NCI-H1417 treated with DMSO at 0.1 percent for 48 hours (cell line): ENCODE data around the gene DMRT3.

Source experiments
- DNase-seq: peaks from one replicate; lab custom pipeline; 2025; lab: John Stamatoyannopoulos, UW

DMRT3 gene, protein sequence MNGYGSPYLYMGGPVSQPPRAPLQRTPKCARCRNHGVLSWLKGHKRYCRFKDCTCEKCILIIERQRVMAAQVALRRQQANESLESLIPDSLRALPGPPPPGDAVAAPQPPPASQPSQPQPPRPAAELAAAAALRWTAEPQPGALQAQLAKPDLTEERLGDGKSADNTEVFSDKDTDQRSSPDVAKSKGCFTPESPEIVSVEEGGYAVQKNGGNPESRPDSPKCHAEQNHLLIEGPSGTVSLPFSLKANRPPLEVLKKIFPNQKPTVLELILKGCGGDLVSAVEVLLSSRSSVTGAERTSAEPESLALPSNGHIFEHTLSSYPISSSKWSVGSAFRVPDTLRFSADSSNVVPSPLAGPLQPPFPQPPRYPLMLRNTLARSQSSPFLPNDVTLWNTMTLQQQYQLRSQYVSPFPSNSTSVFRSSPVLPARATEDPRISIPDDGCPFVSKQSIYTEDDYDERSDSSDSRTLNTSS

DNA sequence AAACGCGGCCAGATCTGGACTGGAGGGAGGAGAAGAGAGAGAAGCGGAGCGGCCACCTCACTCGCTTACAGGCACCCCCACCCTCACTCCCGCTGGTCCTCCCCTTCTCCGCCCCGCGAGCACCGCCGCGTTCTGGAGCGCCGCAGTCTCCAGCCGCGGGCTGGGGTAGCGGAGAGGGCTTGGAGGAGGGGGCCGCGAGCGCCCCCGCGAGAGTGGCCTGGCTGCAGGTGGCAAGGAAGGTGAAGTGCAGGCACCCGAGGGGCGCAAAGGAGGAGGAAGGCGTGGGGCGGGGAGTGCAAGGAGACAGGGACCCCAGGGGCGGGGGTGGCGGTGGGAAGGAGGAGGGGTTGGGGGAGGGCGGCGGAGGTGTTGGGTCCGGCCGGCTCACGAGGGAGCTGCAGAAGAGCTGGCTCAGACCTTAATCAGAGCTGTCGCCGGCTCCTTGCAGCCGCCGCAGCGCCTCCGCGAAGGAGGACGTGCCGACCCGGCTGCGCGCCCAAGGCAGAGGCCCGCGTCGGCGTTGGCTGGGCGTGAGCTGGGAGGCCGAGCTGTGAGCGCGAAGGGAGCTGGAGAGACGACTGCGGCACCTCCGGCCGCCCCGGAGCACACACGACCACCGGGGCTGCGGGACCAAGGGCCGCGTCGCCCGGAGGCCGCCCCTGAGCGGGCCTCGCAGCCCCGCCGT lies at the start of gene DMRT3:
TSS of gene DMRT3 (plus strand) at position 398 of the 685 bp plus-strand sequence. CDS start 347 bp downstream, outside the sequence.
- no peak for DNase-seq

DNA sequence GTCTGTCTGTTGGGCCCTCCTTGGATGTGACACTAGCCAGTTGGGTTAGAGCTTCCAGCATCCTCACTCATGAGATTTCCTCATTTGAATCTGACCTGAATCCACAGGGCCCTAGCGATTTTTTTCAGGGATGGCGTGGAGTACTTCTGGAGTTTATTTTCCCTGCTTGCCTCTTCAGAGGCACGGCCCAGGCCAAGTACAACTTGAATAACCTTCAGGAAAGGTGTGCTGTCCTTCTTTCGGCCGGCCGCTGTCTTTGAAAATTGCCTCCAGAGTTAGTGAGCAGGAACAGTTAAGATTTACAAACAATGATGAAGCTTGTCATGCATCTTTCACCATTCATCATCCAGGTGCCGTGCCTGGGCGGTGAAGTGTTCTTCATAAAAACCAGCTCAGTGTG lies 49.5 kb upstream of the DMRT3 start:
- no peak for DNase-seq

DNA sequence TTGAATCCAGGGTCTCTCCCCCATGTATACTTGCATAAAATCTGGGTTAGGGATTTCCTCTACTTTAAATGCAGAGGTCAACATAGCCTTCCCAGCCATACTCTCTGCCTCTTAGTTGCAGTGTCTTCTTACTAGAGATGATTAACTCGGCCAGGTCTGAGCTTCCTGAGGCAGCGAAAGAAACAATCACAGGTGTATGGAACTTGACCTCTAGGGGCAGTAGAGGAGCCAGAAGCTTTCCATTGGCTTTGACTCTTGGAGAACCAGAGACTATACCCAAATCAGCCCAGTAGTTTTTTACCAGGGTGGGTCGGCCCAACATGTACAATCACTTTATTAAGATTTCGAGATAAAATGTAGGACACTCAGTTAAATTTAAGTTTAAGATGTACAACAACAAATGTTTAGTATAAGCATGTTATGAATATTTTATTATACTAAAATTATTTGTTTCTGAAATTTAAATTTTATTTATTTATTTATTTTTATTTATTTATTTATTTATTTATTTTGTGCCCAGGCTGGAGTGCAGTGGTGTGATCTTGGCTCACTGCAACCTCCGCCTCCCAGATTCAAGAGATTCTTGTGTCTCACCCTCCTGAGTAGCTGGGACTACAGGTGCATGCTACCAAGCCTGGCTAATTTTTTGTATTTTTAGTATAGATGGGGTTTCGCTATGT lies 48.0 kb upstream of the DMRT3 start:
- DNase-seq = no peak

DNA sequence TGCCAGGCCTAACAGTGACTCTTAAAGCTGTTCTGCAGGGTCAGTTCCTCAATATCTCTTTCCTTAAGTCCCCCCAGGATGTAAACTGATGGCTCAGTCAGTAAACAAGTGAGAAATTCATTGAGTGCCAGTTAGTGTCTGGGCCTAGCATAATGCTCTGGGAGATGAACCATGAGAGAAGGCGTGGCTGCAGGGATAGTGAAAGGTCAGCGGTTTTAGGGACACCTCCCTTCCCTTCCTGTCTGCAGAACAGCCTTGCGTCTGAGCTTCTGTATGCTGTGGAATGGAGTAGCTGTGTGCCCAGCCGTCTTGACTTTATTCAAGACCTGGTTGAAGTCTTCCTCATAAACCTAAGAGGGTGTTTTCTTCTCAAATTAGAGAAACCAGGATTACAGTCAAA lies 46.7 kb upstream of the DMRT3 start:
- DNase-seq = no peak

DNA sequence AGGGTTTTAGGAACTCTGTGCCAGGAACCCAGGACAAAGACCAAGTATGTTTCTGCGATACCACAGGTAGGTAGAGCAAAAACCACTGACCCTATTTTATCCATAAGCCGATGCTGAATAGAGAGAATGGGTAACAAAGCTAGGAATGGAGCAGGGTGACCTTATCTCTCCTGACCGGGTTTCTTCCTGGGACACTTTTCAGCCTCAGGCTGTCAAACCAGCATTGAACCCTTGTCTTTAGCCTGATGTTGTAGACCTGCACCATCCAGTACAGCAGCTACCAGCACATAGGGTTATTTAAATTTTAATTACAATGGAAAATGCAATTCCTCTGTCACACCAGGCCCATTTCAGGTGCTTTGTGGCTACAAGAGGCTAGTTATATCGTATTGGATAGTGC lies 43.1 kb upstream of the DMRT3 start:
- DNase-seq = no peak

DNA sequence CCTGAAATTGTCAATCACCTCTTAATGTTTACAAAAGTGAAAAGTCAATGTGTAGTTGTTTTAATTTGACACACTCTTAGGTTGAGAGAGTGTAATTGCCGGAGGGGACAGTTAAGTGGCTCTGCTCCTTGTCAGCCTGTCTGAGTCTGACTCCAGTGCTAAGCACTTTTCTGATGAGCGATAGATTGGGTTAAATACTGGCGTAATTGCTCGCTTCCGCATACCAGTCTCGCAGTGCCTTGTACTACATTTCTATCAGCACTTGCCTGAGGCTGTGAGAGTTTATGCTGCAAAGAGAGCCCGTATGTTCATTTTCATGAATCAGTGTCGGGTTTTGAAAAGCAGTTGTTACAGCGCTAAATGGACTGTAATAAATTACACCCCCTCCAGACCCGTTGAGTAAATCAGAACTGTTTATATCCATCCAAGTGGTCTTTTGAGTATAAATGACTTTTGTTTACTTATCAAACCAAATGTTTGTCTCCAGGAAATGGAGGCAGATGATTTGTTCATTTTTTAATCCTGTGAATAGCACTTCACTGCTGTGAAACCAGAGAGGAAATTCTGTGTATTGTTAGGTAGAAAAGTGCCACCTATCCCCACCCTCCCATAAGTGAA lies 41.0 kb upstream of the DMRT3 start:
- peak; percentile 50 for DNase-seq

DNA sequence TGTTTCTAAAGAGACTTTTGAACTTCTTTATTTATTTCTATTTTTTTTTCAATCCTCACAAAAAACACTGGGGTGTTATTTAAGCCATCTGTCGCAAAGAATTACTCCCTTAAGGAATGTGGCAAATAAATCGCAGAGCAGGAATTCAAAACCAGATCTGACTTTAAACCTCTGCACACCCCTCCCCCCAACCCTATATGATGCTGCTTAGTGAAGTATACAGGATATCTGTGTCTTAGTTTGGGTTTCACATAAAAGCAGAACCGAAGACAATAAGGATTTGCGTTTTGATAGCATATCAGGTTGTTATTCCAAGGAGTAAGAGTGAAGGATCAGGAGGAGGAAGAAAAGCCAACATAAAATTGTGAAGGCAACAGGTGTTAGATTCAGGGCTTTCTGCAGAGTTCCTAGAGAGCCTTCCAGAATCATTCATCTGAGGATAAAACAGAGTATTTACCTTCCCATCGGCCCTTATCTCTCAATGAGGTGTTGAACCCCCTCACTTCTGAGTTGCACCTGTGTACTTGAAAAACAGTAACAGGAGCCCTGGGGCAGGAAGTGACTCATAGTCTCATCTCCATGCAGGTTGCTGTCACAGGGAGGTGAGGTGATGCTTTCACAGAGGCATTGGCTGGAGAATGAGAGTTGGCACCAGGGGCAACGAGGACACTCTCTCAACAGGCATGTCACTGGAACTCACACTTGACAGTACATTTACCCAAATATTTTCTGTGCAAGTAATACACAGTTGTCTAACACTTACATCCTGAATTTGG lies 33.5 kb upstream of the DMRT3 start:
- DNase-seq = no peak

DNA sequence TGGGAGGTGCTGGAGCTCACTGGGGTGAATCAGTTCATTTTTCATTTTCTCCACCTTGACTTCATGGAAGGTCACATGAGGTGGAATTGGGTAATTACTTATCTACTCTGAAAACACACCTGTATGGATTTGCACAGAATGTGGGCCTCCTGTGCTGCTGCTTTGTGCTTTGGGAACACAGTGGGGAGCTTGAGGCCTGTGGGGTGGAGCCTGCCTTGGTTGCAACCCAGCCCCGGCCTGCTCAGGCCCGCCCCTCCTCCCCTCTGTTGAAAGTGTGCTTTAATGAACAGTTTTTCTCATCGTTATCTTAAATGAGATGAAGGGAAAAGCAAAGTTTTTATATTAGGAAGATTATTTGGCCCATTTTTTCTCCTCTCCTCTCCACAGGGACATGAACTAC lies 28.5 kb upstream of the DMRT3 start:
- DNase-seq = no peak

DNA sequence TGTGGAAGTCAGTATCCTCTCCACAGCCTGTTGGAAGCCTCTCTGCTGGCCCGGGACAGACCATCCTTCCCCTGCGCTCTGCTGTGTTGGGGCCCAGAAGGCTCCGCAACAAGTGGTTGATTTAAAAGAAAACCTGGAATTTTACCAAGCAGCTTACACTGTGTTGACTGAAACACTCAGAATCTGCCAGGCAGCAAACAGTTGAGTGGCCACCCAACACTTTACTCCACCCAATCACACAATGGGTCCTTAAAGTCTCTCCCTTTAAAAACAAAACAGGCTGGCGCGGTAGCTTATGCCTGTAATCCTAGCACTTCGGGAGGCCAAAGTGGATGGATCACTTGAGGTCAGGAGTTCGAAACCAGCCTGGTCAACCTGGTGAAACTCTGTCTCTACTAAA lies 28.0 kb upstream of the DMRT3 start:
- no peak for DNase-seq

DNA sequence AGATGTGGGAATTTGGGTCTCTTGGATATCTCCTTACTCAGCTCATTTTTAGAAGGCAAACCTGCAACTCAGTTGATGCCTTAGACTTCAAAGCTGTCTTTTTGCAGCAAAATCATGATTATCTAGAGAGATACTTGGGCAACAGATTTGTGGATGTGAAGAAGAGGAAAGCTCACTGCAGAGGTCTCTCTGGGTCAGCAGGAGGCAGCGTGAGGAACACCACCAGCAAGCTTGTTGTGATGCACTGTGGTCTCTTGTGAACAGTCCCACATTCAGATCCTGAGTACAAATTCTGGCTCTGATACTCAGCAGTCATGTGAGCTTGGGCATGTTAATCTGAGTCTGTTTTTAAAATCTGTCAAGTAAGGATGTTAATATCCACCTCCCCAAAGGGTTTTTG lies 26.3 kb upstream of the DMRT3 start:
- DNase-seq = no peak

DNA sequence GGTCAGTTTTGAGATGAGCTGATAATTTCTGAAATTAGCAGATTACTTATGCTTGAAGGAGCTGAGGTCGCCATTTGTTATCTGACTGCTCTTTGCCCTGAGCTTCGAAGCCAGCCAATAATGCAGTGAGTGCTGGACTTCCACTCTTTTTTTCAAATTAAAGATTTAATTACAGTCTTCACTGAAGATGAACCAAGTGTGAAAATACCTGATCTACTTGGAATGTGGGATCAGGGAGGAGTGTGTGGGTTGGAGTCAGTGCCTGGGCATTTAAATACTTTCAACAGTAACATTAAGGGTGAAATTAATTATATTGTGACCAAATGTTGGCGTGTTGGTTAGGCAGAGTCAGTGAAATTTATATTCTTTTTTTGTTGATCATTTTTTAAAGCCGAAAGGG lies 23.9 kb upstream of the DMRT3 start:
- no peak for DNase-seq

DNA sequence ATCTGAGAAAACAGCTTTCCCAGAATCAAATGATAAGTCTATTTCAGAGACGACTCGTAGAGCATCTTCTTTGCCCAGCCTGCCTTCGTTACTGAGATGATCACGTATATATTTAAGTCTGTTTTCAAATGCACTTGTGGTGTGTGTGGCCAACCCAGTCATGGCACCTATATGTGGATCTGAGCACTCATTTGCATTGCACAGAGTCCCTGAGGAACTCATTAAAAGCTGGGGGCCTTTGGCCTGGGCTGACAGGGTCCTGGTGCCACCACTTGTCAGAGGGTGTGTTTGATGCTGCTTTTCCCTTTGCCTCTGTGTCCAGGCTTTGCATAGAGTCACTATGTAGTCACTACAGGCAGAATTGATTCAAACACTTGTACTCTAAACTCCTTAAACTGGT lies 17.4 kb upstream of the DMRT3 start:
- no peak for DNase-seq

DNA sequence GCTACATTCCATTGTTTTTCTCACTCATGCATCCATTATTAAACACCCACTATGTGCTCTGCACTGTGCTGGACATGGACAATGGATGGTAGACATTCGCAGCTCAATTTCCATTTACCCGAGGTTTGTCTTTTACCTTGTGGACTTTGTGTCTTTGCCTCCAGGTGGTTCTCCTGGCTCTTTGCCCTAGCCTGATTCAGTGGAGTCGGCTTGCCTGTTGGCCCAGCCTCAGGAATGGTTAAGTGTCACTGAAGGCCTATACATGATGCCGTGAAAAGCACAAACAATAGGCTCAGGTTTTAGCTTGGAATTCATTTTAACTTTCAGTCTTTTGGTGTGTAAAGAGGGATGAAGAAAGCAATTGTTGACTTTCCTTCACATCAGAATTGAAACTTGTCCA lies 16.5 kb upstream of the DMRT3 start:
- DNase-seq = no peak

DNA sequence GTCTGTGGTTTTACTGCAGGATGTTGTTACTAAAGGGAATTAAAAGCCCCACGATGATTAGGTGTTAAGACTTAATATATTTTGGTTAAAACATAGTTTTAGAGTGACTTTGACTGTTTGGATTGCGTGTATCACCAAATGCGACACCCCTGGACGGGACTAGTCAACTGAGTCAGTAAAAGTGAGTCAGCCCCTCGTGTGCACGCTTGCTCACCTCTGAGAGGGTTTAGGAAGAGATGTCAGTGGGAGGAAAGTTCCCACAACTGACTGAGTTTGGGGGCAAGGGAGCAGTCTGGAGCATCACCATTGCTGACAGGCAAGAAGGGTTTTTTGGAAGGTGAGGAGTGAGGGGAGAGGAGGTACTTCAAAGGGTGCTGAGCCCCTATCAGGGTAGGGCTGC lies 14.4 kb upstream of the DMRT3 start:
- no peak for DNase-seq

DNA sequence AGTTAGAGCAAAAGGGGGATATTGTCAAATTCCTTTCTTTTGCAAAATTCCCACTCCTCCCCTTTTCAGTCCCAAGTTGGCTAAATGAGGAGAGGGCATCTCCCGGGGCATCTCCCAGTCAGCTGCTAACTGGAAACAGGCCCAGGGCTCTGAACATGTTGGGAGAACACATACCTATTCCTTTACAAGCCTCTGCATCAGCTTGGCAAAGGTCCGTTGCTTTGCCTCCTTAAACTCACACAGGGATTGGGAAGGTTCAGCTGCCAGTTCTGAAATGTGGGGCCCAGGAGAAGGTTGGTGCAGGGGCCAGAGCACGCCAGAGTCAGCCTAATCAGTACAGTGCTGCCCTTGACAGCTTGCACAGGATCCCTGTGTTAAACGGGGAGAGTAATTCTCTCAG lies 11.0 kb upstream of the DMRT3 start:
- DNase-seq = no peak

DNA sequence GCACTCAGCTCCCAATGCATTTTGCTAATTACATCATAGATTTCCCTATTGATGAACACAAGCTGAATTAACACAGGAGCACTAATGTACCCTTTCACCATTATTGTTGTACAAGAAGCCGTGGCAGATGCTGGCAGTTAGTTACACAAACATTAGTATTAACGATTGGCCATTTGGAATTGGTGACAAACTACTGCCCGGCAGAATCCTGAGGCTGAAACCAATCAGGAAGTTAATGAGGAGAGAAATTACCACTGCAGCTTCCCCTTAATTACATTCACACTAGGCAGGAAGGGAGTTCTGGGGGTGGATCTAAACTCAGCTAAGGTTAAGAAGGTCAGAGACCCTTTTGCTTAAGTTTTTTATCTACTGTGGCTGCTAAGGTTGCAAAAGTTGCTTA lies 9.6 kb upstream of the DMRT3 start:
- DNase-seq = no peak

DNA sequence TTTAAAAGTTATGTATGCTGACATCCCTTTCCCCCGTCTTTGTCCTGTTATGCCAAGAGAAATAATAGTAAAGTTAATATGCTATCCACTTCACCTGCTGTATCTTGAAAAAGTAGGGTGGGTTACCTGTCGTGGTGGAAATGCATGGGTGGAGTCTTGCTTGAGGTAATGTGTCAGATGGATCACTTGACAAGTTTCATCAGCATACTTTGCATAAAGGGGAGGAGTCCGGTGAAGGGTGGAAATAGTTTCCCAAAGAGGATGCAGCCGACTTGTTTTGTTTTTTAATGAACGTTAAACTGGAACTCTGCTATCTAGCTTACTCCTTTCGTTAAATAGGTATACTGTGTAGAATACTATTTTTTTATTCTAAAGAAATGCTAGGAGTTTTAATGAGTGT lies 9.0 kb upstream of the DMRT3 start:
- DNase-seq = no peak

DNA sequence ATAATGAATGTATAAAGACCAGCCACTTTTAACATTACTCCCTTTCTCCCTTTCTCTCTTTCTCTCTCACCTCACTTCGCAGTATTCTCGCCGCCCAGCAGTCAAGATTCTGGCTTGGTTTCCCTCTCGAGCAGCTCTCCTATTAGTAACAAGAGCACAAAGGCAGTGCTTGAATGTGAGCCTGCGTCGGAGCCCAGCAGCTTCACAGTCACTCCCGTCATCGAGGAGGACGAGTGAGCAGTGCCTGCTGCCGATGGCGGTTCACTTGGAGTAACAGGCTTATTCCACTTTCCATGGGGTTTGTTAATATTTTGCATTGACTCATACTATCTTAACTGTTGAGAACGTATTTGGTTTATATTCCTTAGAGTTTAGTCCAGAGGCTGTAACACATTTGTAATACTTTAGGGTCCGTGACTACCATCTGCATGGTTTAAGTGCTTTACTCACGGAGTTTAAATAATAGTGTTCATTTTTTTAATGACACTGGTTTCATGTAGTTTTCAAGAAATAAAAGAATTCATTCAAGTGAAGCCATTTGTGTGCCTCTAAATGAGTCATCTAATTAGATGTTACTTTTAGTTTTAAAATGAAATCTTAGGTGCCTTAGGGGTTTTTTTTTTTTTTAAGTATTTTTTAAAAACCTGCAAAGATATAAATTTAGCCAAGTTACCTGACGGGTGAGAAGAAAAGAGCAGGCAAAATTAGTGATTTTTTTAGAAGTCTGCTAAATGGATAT lies 8.4 kb upstream of the DMRT3 start:
- no peak for DNase-seq

DNA sequence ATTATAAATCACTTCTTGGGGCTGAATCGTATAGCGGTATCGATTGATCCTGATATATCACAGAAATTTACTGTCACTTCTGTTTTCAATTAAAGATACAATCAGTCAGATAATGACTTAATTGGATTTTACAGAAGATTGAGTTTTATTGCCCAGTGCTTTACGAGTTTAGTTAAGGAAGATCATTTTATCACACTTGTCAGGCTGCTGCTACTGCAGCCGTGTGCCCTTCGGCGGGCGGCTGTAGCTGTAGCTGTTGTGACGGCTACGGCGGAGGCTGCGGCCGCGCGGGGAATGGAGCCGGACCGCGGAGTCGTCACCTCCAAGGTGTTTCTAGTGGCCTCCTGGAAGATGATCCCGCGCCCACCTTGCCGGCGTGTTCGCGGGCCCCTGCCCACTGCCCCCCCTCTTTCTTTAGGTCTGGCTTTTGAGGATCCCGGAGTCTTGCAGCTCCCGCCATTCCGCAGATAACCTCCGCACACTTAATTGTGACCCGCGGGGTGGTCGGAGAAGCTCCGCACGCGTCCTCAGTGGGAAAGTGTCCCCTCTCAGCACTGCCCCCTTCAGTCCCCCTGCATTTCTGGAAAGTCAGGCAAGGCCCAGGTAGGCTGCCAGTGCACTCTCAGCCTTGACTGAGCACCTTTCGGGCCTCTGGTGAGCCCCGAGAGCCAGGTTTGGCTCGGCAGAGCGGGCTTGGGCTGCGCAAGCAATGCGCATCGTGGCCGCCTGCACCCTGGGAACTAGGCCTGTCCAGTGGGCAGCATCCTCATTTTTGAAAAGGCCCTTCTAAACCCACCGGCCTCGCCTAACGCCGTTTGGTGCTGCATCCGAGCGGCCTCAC lies 6.9 kb upstream of the DMRT3 start:
- no peak for DNase-seq
